ENCODE results near the gene SOD1.

Gene SOD1

DNA sequence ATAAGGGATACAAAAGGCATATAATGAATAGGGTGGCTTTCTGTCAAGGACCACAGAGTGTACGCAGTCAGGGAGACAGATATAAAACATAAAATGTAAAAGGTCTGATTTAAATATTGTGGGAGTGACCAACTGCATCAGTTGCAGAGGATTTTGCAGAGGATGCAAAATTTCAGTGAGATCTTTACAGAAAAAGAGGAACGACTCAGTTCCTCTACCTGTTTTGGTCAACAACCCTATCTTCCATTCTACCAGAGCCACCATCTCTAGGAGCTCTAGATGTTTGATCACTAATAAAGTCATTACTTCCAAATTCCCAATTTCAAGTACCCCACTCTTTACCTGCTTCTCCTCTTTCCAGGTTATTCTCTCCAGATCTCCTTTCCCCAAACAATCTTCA lies 16.5 kb downstream of the SOD1 start:
- H3K4me3 ChIP-seq (ENCODE audit: low read depth, low read length): no peak overlapping the region
- DNase-seq (ENCODE audit: low read depth): no peak

DNA sequence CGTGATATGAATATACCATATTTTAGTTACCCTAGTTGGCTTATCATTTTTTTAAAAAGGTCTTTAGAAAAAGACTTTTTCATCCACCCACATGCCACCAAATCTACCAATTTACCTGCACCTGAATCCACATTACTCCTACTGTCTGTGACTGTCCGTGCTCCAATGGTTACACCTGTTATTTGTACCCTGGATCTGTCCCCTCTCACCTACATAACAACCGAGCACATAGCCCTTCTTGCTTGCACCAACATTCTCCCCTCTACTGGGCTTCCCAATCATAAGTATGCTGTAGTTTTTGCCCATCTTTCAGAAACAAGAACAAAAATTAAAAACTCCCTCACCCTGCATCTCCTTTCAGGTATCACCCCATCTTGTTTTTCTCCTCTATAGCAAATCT lies 17.6 kb downstream of the SOD1 start:
- no peak for DNase-seq (ENCODE audit: low read depth)
- H3K4me3 ChIP-seq (ENCODE audit: low read depth, low read length): no peak overlapping the region

DNA sequence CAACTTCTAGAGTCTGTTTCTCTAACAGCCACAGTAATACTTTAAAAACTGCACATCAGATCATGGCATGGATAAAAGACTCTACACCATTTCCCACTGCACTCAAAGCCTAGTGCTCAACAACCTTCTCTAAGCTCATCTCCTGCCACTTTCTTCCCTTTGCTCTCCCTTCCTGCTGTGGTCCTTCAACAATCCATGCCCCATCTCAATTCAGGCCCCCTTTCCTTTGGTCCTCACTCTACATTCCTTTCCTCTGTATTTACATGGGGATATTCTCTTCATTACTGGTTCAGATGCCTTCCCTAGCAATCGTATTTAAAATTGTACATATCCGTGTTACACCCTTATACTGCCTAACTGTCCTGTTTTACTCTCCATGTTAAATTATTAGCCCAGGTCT lies 19.0 kb downstream of the SOD1 start:
- DNase-seq (ENCODE audit: low read depth): no peak
- no peak overlapping the region for H3K4me3 ChIP-seq (ENCODE audit: low read depth, low read length)

DNA sequence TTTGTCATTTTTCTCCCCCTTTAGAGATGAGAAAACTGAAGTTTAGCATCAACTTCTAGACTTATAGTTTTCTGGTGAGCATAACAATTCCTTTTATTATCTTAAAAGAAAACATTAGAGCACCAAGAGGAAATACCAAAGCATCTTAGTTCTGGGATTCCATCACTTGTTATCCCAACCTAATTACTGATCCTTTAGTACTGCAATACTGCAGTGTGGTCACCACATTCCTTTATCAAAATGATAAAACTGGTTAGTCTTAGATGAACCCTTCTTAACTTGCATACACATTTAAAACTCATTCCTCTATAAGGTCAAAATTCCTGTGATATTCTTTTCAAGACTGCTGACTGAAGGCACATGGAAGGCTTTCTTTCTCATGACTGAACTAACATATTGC lies 23.1 kb downstream of the SOD1 start:
- DNase-seq (ENCODE audit: low read depth): no peak
- no peak overlapping the region for H3K4me3 ChIP-seq (ENCODE audit: low read depth, low read length)

DNA sequence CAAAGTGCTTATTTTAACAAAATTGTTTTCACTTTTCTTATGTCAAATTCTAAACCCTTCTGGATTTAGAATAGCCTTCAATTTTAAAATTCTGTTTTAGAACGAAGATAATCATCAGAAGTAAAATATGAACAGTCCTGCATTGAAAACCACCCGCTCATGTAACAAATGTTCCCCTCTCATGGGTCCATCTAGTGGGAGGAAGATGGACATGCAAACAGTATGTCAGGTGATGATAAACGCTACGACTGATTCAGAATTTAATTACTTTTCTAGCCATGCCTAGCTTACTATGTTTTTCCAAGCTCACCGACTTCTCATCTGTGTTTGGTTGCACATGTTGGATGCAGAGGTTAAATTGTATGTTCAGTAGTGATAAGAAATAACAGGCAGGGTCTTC lies 23.5 kb downstream of the SOD1 start:
- no peak for DNase-seq (ENCODE audit: low read depth)
- H3K4me3 ChIP-seq (ENCODE audit: low read depth, low read length): no peak overlapping the region

DNA sequence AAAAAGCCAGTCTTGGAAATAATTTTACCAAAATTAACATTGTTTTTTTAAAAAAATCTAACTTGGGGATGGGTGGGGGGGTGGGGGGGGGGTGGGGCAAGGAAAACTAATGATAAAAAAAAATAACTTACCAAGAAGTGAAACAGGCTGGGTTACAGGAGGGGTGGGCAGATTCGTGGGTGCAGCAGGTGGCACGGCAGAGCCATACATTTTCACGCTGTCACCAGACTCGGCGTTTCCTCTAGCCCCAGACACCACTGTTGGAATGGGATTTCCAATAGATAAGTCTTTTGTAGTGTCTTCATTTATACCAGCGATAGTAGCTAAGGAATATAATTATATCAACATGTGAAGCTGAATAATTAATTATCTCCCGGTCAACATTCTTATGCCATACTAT lies 25.4 kb downstream of the SOD1 start:
- no peak for DNase-seq (ENCODE audit: low read depth)
- no peak overlapping the region for H3K4me3 ChIP-seq (ENCODE audit: low read depth, low read length)

DNA sequence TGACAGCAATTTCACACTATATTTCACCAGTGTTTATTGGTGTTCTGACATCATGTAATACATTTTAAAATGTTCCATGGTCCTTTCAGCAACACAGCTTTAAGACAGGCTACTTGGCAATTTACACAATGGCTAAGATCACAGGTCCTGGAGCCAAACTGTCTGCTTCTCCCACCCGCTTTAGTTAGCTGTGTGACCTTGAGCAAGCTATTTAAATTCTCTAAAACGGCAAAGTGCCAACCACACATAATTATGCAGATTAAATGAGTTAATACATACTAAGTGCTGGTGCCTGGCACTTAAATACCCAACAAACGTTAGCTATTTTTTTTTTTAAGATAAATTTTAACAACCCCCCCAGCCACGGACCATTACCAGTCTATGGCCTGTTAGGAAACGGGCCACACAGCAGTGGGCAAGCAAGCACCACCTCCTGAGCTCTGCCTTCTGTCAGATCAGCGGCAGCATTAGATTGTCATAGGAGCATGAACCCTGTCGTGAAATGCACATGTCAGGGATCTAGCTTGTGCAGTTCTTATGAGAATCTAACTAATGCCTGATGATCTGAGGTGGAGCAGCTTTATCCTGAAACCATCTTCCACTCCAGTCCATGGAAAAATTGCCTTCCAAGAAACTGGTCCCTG lies 26.9 kb downstream of the SOD1 start:
- no peak for DNase-seq (ENCODE audit: low read depth)
- H3K4me3 ChIP-seq (ENCODE audit: low read depth, low read length): no peak overlapping the region

DNA sequence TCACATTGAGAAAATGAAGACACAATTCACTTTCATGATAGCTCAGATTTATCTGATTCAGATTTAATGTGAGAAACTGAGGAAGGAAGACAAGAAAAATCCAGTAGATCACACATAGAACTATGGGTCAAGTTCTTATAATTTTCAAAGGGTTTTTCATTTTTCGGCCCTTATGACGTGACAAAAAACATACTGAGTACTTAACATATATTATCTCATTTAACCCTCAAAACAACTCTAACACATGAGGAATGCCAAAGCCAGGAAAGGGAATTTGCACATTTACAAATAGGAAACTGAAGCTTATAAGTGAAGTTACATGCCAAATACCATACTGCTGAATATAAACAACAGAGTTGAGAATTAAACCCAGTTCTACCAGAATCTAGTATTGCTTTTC lies 27.6 kb downstream of the SOD1 start:
- DNase-seq (ENCODE audit: low read depth): no peak
- H3K4me3 ChIP-seq (ENCODE audit: low read depth, low read length): no peak overlapping the region

DNA sequence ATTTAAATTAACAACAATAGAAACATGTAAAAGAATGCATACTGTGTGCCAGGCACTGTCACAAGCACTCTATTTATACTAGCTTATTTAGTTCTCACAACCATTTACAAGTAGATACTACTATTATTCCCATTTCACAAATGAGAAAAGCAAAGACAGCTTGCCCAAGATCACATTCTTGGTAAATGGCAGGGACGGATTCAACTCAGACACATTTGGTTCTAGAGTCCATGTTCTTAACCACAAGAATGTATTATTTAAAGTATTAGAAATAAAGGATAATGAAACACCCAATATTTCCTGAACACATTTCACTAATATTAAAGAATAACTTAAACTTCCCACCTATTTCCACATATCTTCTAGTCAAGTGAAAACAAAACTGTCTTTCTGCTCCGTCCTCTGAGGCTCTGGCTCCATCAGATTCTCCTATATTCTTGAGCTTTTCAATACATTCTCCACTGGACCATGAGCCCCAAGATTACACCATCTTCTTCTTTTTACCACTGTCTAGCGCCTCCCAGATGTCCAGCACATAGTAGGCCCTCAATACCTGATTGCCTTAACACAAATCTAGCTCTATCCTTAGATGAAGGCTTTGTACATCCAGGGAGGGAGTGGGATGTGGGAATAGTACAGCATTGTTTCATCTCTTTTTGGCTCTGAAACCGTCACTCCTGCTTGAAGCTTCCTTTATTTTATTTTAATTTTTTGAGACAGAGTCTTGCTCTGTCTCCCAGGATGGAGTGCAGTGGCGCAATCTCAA lies 29.3 kb downstream of the SOD1 start:
- no peak overlapping the region for H3K4me3 ChIP-seq (ENCODE audit: low read depth, low read length)
- no peak for DNase-seq (ENCODE audit: low read depth)

DNA sequence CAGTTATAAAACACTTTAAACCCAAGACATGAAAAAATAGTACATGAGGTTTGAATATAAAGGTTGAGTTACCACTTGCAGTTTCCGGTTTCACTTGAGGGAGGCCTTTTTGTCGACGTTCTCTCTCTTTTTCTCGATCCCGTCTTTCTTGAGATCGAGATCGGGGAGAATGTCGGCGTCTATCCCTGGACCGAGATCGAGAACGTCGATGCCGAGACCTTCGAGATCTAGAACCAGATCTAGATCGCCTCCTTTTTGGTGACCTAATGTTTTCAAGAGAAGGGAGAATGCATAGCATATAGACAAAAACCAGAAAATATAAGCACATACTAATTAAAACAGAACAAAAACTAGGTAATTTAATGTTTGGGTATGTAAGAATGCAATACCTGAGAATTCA lies 33.7 kb downstream of the SOD1 start:
- H3K4me3 ChIP-seq (ENCODE audit: low read depth, low read length): no peak overlapping the region
- no peak for DNase-seq (ENCODE audit: low read depth)

DNA sequence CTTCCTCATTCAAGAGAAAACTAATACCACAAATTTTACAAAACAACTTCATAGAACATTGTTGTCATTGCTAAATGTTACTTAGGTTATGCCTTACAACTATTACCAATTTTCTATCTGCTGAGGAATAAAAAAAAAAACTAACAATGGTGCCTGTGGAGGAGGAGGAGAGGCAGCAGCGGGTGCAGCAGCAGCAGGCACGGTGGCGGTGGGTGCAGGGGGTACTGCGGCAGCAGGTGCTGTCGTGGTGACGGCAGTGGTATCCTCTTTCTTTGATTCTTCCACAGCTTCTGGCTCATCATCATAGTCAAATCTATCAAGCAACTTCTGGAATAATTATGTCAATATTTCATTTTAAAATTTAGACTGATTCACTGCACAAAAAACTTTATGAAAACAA lies 36.9 kb downstream of the SOD1 start:
- no peak for DNase-seq (ENCODE audit: low read depth)
- no peak overlapping the region for H3K4me3 ChIP-seq (ENCODE audit: low read depth, low read length)

DNA sequence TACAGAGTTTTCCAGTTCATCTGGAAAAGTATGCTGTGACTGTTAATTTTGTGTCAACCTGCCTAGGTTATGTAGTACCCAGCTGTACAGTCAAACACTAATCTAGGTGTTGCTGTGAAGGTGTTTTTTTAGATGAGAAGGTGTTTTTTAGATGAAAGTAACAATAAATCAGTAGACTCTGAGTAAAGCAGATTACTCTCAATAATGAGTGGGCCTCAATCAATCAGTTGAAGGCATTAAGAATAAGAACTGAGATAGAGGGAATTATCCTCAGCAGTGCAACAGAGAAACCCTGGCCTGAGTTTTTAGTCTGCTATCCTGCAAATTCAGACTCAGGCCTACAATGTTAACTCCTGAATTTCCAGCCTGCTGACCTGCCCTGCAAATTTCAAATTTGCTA lies 39.0 kb downstream of the SOD1 start:
- DNase-seq (ENCODE audit: low read depth): no peak
- H3K4me3 ChIP-seq (ENCODE audit: low read depth, low read length): no peak overlapping the region

DNA sequence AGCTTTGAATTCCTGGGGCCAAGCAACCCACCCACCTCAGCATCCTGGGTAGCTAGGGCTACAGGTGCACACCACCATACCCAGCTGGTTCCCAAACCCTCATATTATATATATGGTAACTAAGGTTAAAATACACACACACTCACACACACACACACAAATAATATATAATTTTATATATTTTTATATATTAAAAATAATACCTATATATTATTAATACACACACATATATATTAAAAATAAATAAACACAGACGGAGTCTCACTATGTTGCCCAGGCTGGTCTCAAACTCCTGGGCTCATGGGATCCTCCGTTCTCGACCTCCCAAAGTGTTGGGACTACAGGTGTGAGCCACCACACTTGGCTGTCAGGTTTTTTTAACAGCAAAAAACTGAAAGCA lies 40.5 kb downstream of the SOD1 start:
- H3K4me3 ChIP-seq (ENCODE audit: low read depth, low read length): no peak overlapping the region
- no peak for DNase-seq (ENCODE audit: low read depth)

DNA sequence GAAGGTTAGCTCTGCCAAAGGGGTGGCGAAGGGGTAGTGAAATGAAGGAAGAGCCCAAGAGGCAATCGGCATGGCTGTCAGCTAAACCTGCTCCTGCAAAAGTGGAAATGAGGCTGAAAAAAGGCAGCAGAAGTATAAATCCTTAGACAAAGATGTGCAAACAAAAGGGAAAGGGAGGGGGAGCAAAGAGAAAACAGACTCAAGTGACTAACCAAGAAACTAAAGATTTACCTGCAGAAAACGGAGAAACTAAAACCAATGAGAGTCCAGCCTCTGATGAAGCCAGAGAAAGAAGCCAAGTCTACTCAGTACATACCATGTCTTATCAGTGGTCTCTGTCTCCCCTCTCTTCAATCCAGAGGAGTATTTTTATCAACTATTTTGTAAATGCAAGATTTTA lies 47.1 kb downstream of the SOD1 start:
- H3K4me3 ChIP-seq (ENCODE audit: low read depth, low read length): no peak overlapping the region
- DNase-seq (ENCODE audit: low read depth): no peak

DNA sequence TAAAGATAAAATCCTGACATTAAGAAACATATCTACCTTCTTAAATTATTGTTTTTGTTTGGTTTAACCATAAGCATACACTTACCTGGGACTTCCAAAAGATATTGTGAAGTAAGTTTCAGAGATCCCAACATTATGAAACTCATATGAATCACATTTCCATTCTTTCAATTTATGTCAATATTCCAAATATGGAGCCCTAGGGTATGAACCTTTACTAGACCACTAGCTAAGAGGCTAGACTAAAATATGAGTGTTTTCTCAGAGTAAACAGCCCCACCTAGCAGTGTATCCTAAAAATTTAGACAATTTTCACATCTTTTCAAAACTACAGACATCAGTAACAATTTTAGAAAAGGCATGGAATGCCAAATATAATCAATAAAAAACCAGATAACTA lies 48.0 kb downstream of the SOD1 start:
- no peak for DNase-seq (ENCODE audit: low read depth)
- H3K4me3 ChIP-seq (ENCODE audit: low read depth, low read length): no peak overlapping the region

DNA sequence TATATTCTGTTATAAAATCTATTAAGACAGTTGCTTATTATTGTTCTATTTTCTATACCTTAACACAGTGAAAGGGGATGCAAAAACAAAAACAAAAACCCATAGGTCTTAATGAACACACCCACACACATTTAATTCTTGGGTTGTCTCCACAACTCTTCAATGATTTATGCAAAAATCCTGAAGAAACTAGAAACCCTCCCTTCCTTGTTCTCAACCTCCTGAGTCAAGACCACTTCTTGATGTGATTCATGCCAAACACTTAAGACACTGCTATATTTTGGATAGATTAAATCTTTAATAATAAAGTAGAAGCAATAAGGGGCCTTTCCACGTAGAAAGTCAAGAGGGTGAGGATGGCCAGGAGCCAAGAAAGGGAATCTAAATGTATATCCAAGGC lies 49.0 kb downstream of the SOD1 start:
- no peak for DNase-seq (ENCODE audit: low read depth)
- H3K4me3 ChIP-seq (ENCODE audit: low read depth, low read length): no peak overlapping the region

DNA sequence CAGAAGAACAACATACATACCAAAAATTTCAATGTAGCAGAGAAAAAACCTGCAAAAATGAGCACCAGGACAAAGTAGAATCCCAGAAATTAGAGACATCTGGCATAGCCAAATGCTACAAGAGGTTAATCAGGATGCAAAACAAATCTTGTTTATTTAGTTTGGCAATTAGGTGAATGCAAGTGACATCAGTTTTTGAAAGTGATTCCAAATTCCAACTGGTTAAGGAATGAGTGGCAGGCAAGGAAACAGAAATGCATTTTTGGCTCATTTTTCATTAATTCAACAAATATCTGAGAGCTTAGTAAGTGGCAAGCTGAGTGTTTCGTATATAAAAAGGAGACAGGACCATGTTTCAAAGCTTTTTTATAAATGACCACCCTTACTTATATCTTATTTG lies 51.1 kb downstream of the SOD1 start:
- DNase-seq (ENCODE audit: low read depth): no peak

DNA sequence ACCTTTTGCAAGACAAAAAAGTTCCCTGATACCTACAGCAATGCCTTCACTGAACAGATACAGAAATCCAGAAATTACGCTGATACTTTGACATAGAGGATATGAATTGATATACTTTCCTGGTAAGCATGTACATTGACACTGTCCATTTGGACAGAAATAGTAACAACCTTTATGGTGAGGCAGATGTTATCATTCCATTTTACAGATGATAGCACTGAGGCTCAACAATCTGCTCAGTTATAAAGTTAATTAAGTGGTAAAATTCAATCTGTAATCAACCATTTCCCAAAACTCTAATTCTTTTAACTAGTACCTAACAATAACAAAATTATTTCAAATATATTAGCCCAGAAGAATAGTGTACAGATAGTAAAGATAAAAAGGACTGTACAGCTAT lies 51.8 kb downstream of the SOD1 start:
- H3K4me3 ChIP-seq (ENCODE audit: low read depth, low read length): no peak overlapping the region
- no peak for DNase-seq (ENCODE audit: low read depth)

More for the DNA sequence above, 51.1 kb downstream of the SOD1 start:
- no peak overlapping the region for H3K4me3 ChIP-seq (ENCODE audit: low read depth, low read length)

DNA sequence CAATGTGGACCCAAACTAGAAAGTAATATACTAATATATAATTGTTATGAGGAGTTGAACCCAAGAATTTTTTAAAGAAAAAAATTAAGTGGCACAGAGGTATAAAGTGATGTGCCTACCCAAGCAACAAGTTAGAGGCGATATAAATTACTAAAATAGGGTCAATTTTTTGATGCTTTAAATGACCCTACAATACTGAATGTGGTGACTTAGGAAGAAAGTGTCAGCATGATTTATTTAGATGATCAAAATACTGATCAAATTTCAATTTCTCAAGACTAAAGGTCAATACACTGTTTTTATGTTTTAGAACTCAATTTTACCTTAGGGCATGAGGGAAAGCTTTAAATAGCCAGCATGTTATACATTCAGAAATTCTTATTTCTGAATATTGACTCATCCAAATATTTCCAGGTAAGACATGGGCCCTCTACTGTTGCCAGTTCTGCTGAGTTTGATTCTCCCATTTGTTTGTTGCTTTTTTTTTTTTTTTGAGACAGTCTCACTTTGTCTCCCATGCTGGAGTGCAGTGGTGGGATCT lies 52.3 kb downstream of the SOD1 start:
- no peak overlapping the region for H3K4me3 ChIP-seq (ENCODE audit: low read depth, low read length)
- DNase-seq (ENCODE audit: low read depth): no peak

DNA sequence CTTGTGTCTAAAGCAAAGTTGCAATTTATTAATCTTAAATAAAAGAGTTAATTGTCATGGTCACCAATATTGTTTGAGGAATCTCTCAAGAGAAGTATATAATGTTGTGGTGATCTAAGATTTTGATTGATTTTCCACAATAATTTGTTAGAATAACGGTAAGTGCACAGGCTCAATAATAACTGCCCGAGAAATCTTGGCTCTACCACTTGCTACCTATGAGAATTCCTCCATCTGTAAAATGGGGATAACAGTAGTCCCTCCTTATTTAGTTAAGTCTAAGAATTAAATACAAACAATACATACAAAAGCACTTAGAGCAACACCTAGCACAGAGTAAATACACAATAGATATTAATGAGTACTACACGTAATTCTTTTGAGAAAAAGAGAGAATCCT lies 53.6 kb downstream of the SOD1 start:
- no peak for DNase-seq (ENCODE audit: low read depth)
- no peak overlapping the region for H3K4me3 ChIP-seq (ENCODE audit: low read depth, low read length)

Data from skeletal muscle cell (primary cell).